Upper lobe of left lung (tissue), 6 donors: ENCODE data around the gene SLIT1. TPM values are rescaled to one million over a fixed set of nuclear protein-coding genes. Genes with fewer than 3 reads are reported as not detected.

ENCODE experiments used
- ATAC-seq, 2 donors: fragments of 200-7000 bp; cut with Tn5 transposase; one replicate each; pipeline ENCODE4 v1.9.1; 2022; ENCODE audit warnings: mild to moderate bottlenecking in 2 of 2, moderate library complexity in 2 of 2; ENCODE audit not compliant: low FRiP score in 2 of 2
- DNase-seq, 2 donors: peaks; one replicate each; pipeline ENCODE4 v3.0.0-alpha.2; 2019 to 2020
- H3K27ac ChIP-seq, 4 donors: fragments of 200-600 bp; sonication (generic); one replicate each; pipeline ENCODE4 v1.5.1; 2016 to 2019
- H3K27me3 ChIP-seq, 4 donors: fragments of 200-600 bp; sonication (generic); one replicate each; pipeline ENCODE4 v1.5.1; 2017 to 2019
- H3K36me3 ChIP-seq, 4 donors: fragments of 200-600 bp; sonication (generic); one replicate each; pipeline ENCODE4 v1.5.1; 2016 to 2019
- H3K4me1 ChIP-seq, 4 donors: fragments of 200-600 bp; sonication (generic); one replicate each; pipeline ENCODE4 v1.5.1; 2018 to 2019
- H3K4me3 ChIP-seq, 4 donors: fragments of 200-600 bp; sonication (generic); one replicate each; pipeline ENCODE4 v1.5.1; 2017 to 2019; ENCODE audit warnings: mild to moderate bottlenecking in 2 of 4, moderate library complexity in 1 of 4
- H3K9me3 ChIP-seq, 4 donors: fragments of 200-600 bp; sonication (generic); one replicate each; pipeline ENCODE4 v1.5.1; 2018 to 2019
- CTCF ChIP-seq, 6 experiments: fragments of 450-650 bp in 4 of 6; fragments of 200-600 bp in 2 of 6; sonication (generic) in 2 of 6; IDR thresholded peaks; one replicate each; pipeline ENCODE4 v1.5.1; 2016 to 2019; ENCODE audit warnings: antibody characterized with exemption in 6 of 6
- EP300 ChIP-seq, 4 donors: sonication (generic); formaldehyde crosslinking; IDR thresholded peaks; one replicate each; pipeline ENCODE4 v1.5.1; 2017; ENCODE audit warnings: antibody characterized with exemption in 4 of 4, control low read depth in 2 of 4
- POLR2A ChIP-seq, 4 donors: fragments of 450-650 bp; IDR thresholded peaks; one replicate each; pipeline ENCODE4 v1.5.1; 2016 to 2017; ENCODE audit warnings: antibody characterized with exemption in 4 of 4, mild to moderate bottlenecking in 2 of 4
- POLR2AphosphoS5 ChIP-seq, 2 donors: sonication (generic); formaldehyde crosslinking; IDR thresholded peaks; one replicate each; pipeline ENCODE4 v1.5.1; 2017; ENCODE audit warnings: antibody characterized with exemption in 2 of 2
- WGBS, 2 donors: methylation state at CpG; one replicate each; pipeline ENCODE4 v1.1.5; 2017 to 2018; 5-methylcytosine and 5-hydroxymethylcytosine counted together
- total RNA-seq, 6 donors: library from RNA; depleted of rRNA in 4 of 6; stranded (reverse); fragments of >200 nt in 4 of 6; gene quantifications; one replicate each; pipeline versions ENCODE4 v1.1.0 to v1.2.1, GENCODE V29; 2016 to 2021
- donor health status: DM: no; HTN: no; CAD: no; lungs with moderate emphysema.
- donor health status: DM: no; HTN: yes; CAD: no; lungs with severe emphysema.

SLIT1 gene
- total RNA-seq, 6 donors from 2014 or later = 0.30 to 1.6 (median 0.54) TPM; not detected in 1

GRCh38 chr10:96972264-96972663, 213.5 kb downstream of the SLIT1 start:
- Histone ChIP-seq H3K36me3 (no peaks in the 10 kb centered on the region), H3K27ac (no peak overlapping the region), H3K9me3 (no peaks in the 10 kb centered on the region), H3K27me3 (no peaks in the 10 kb centered on the region), H3K4me1 (no peaks in the 10 kb centered on the region), H3K4me3 (no peak overlapping the region)
- 91 to 98% methylated on average over 1 of the region's 1 CpG for WGBS, 2 donors
- no peak for TF ChIP-seq POLR2A (IDR thresholded peaks at IDR 0.05)
- TF ChIP-seq EP300 (IDR thresholded peaks at IDR 0.05) = no peak
- no peak for DNase-seq
- ATAC-seq = no peak

GRCh38 chr10:96971324-96971723, 214.4 kb downstream of the SLIT1 start:
- 84 to 85% methylated on average over 2 of the region's 2 CpGs for WGBS, 2 donors
- no peak for ATAC-seq

GRCh38 chr10:96968682-96969423, 216.9 kb downstream of the SLIT1 start:
- 94 to 99% methylated on average over 5 of the region's 5 CpGs for WGBS, 2 donors

More at GRCh38 chr10:96971324-96971723, 214.4 kb downstream of the SLIT1 start:
- Histone ChIP-seq H3K4me3 (no peak overlapping the region), H3K36me3 (no peaks in the 10 kb centered on the region), H3K9me3 (no peaks in the 10 kb centered on the region), H3K27me3 (no peaks in the 10 kb centered on the region), H3K4me1 (no peaks in the 10 kb centered on the region), H3K27ac (no peak overlapping the region)
- TF ChIP-seq POLR2AphosphoS5 (IDR thresholded peaks at IDR 0.05) (no peak), EP300 (IDR thresholded peaks at IDR 0.05) (no peak), CTCF (IDR thresholded peaks at IDR 0.05) (no peak), POLR2A (IDR thresholded peaks at IDR 0.05) (no peak)
- no peak for DNase-seq

GRCh38 chr10:96967847-96968246, 217.9 kb downstream of the SLIT1 start:
- Histone ChIP-seq H3K4me1 (no peaks in the 10 kb centered on the region), H3K4me3 (no peak overlapping the region), H3K27ac (no peak overlapping the region), H3K9me3 (no peaks in the 10 kb centered on the region), H3K36me3 (no peaks in the 10 kb centered on the region), H3K27me3 (no peaks in the 10 kb centered on the region)
- no peak for DNase-seq
- ATAC-seq = no peak
- no peak for TF ChIP-seq EP300 (IDR thresholded peaks at IDR 0.05)
- no peak for TF ChIP-seq POLR2A (IDR thresholded peaks at IDR 0.05)
- TF ChIP-seq POLR2AphosphoS5 (IDR thresholded peaks at IDR 0.05) = no peak
- TF ChIP-seq CTCF (IDR thresholded peaks at IDR 0.05) = no peak

More at GRCh38 chr10:96968682-96969423, 216.9 kb downstream of the SLIT1 start:
- Histone ChIP-seq H3K27ac (no peak overlapping the region), H3K36me3 (no peaks in the 10 kb centered on the region), H3K4me1 (no peaks in the 10 kb centered on the region), H3K27me3 (no peaks in the 10 kb centered on the region), H3K4me3 (no peak overlapping the region), H3K9me3 (no peaks in the 10 kb centered on the region)
- TF ChIP-seq POLR2AphosphoS5 (IDR thresholded peaks at IDR 0.05) (no peak), CTCF (IDR thresholded peaks at IDR 0.05) (no peak), POLR2A (IDR thresholded peaks at IDR 0.05) (no peak), EP300 (IDR thresholded peaks at IDR 0.05) (no peak)
- no peak for ATAC-seq
- no peak for DNase-seq

- ATAC-seq = no peak
- WGBS, 2 donors = 98 to 100% methylated on average over 2 of the region's 2 CpGs
Measured at GRCh38 chr10:96964131-96964530, 221.6 kb downstream of the SLIT1 start.

More at GRCh38 chr10:96964131-96964530, 221.6 kb downstream of the SLIT1 start:
- no peak overlapping the region for H3K4me3 ChIP-seq
- peaks cover 0 to 3% (median 0%) of the 10 kb centered on the region in 4 donors for H3K36me3 ChIP-seq
- H3K27ac ChIP-seq = no peak overlapping the region
- no peaks in the 10 kb centered on the region for H3K4me1 ChIP-seq
- no peaks in the 10 kb centered on the region for H3K9me3 ChIP-seq
- DNase-seq = no peak
- H3K27me3 ChIP-seq = no peaks in the 10 kb centered on the region
- TF ChIP-seq POLR2A (IDR thresholded peaks at IDR 0.05) (no peak), CTCF (IDR thresholded peaks at IDR 0.05) (no peak), POLR2AphosphoS5 (IDR thresholded peaks at IDR 0.05) (no peak), EP300 (IDR thresholded peaks at IDR 0.05) (no peak)
